SK-N-SH (cell line): ENCODE results near the gene OVOL1. TPM values are rescaled to one million over a fixed set of nuclear protein-coding genes. Genes with fewer than 3 reads are reported as not detected.

Source experiments
- CTCF ChIA-PET: fragments of 300-600, 350-600 bp; formaldehyde crosslinking; extraction: SDS; loops from one replicate; lab custom pipeline; 2021; lab: Yijun Ruan, JAX
- POLR2A ChIA-PET: fragments of 350-600 bp; sonication (Branson Sonifier 250); formaldehyde crosslinking; extraction: SDS; loops from one replicate; lab custom pipeline; 2020; ENCODE audit warnings: antibody characterized with exemption, inconsistent platforms; lab: Yijun Ruan, JAX
- DNase-seq: peaks from one replicate; pipeline ENCODE4 v3.0.0; 2012
- H2AFZ ChIP-seq: fragments of 200-600 bp; sonication (generic); 2 replicates; pipeline ENCODE4 v1.8.1; 2016; ENCODE audit warnings: antibody characterized with exemption, mild to moderate bottlenecking, low read depth
- H3F3A ChIP-seq: fragments of 200-600 bp; sonication (generic); replicated peaks from 2 replicates; pipeline ENCODE3; 2016; ENCODE audit warnings: antibody characterized with exemption, mild to moderate bottlenecking; ENCODE audit not compliant: insufficient read depth
- H3K27ac ChIP-seq, 2 experiments: fragments of 200-500 bp in 1 of 2; fragments of 200-600 bp in 1 of 2; sonication (Bioruptor generic) in 1 of 2; sonication (generic), shearing (Covaris generic) in 1 of 2; 2 replicates each; pipeline versions ENCODE4 v1.5.1 to v1.6.1; 2014 to 2016; ENCODE audit warnings: low read depth in 2 of 2, inconsistent platforms in 1 of 2, low read length in 1 of 2, mild to moderate bottlenecking in 1 of 2, mixed read lengths in 1 of 2
- H3K27me3 ChIP-seq: fragments of 200-600 bp; sonication (generic), shearing (Covaris generic); 2 replicates; pipeline ENCODE4 v1.6.1; 2016; ENCODE audit warnings: mixed run types; ENCODE audit not compliant: insufficient read depth
- H3K36me3 ChIP-seq, 2 experiments: fragments of 200-500 bp in 1 of 2; fragments of 200-600 bp in 1 of 2; sonication (Bioruptor generic) in 1 of 2; sonication (generic) in 1 of 2; replicated peaks in 1 of 2; 2 replicates each; pipeline versions ENCODE3 to v1.5.1; 2014 to 2016; ENCODE audit warnings: low read length in 1 of 2, mild to moderate bottlenecking in 1 of 2; ENCODE audit not compliant: insufficient read depth in 2 of 2, control insufficient read depth in 1 of 2
- H3K4me1 ChIP-seq, 2 experiments: fragments of 200-500 bp in 1 of 2; fragments of 200-600 bp in 1 of 2; sonication (Bioruptor generic) in 1 of 2; sonication (generic), shearing (Covaris generic) in 1 of 2; 2 replicates each; pipeline versions ENCODE4 v1.5.1 to v1.6.1; 2014 to 2016; ENCODE audit warnings: low read depth in 1 of 2, low read length in 1 of 2, mixed run types in 1 of 2; ENCODE audit not compliant: insufficient read depth in 2 of 2, control insufficient read depth in 1 of 2
- H3K4me2 ChIP-seq: fragments of 200-600 bp; sonication (generic), shearing (Covaris generic); 2 replicates; pipeline ENCODE4 v1.6.1; 2017; ENCODE audit warnings: mixed run types
- H3K4me3 ChIP-seq, 2 experiments: fragments of 200-500 bp in 1 of 2; fragments of 200-600 bp in 1 of 2; sonication (Bioruptor generic) in 1 of 2; sonication (generic), shearing (Covaris generic) in 1 of 2; 2 replicates each; pipeline versions ENCODE4 v1.5.1 to v1.8.1; 2014 to 2016; ENCODE audit warnings: low read depth in 2 of 2, inconsistent platforms in 1 of 2, low read length in 1 of 2, mild to moderate bottlenecking in 1 of 2, mixed read lengths in 1 of 2, moderate library complexity in 1 of 2
- H3K79me2 ChIP-seq: fragments of 200-600 bp; sonication (generic); 2 replicates; pipeline ENCODE4 v1.8.1; 2017; ENCODE audit warnings: mild to moderate bottlenecking; ENCODE audit not compliant: insufficient read depth
- H3K9ac ChIP-seq: fragments of 200-600 bp; sonication (generic); 2 replicates; pipeline ENCODE4 v1.6.1; 2017; ENCODE audit warnings: mixed run types
- H3K9me2 ChIP-seq: fragments of 200-600 bp; sonication (generic); 2 replicates; pipeline ENCODE4 v1.6.1; 2017; ENCODE audit warnings: mixed run types
- H3K9me3 ChIP-seq: fragments of 200-600 bp; sonication (generic); 2 replicates; pipeline ENCODE4 v1.6.1; 2017; ENCODE audit warnings: mixed run types, mild to moderate bottlenecking, moderate library complexity
- H4K20me1 ChIP-seq: fragments of 200-600 bp; sonication (generic); 2 replicates; pipeline ENCODE4 v1.6.1; 2017; ENCODE audit warnings: mild to moderate bottlenecking, mixed run types; ENCODE audit not compliant: insufficient read depth
- CHD2 ChIP-seq: fragments of 150-350 bp; IDR thresholded peaks from 2 replicates; pipeline ENCODE4 v1.6.1; 2018; ENCODE audit warnings: low read length; ENCODE audit not compliant: partially characterized antibody
- FOSL2 ChIP-seq: IDR thresholded peaks from 2 replicates; pipeline ENCODE4 v1.4.0; 2012; ENCODE audit warnings: low read depth, mild to moderate bottlenecking, moderate library complexity, borderline replicate concordance
- FOXM1 ChIP-seq: IDR thresholded peaks from 2 replicates; pipeline ENCODE4 v1.4.0; 2012; ENCODE audit warnings: low read depth, mild to moderate bottlenecking
- JUND ChIP-seq: IDR thresholded peaks from 2 replicates; pipeline ENCODE4 v1.4.0; 2012
- MXI1 ChIP-seq: IDR thresholded peaks from 2 replicates; pipeline ENCODE4 v1.6.1; 2012; ENCODE audit warnings: mild to moderate bottlenecking, low read depth, low read length, improper control_type of control experiment
- POLR2AphosphoS5 ChIP-seq: IDR thresholded peaks from 2 replicates; pipeline ENCODE4 v1.6.1; 2012; ENCODE audit warnings: low read depth, low read length
- RCOR1 ChIP-seq: fragments of 150-350 bp; IDR thresholded peaks from 2 replicates; pipeline ENCODE4 v1.6.1; 2017; ENCODE audit warnings: antibody characterized with exemption, low read length
- RFX5 ChIP-seq: IDR thresholded peaks from 2 replicates; pipeline ENCODE4 v1.6.1; 2012; ENCODE audit warnings: mild to moderate bottlenecking, improper control_type of control experiment, low read length
- RXRA ChIP-seq: IDR thresholded peaks from 2 replicates; pipeline ENCODE4 v1.4.0; 2012; ENCODE audit warnings: low read depth, mild to moderate bottlenecking, borderline replicate concordance
- TEAD4 ChIP-seq: IDR thresholded peaks from 2 replicates; pipeline ENCODE4 v1.4.0; 2012; ENCODE audit warnings: mild to moderate bottlenecking, borderline replicate concordance; ENCODE audit not compliant: insufficient read depth
- WGBS: methylation state at CpG from one replicate; pipeline ENCODE4 v1.1.6; 2017; ENCODE audit warnings: low lambda C conversion rate; 5-methylcytosine and 5-hydroxymethylcytosine counted together
- polyA plus RNA-seq, 3 experiments: library from polyadenylated mRNA; depleted of rRNA; stranded (reverse); fragments of >200 nt; gene quantifications; 2 replicates each; pipeline ENCODE4 v1.2.3, GENCODE V29; 2012
- TF ChIP-seq, protein P1 (sequence below): IDR thresholded peaks from 2 replicates; pipeline ENCODE4 v1.4.0; 2012; ENCODE audit warnings: low read depth, borderline replicate concordance
- TF ChIP-seq, protein P2 (sequence below): fragments of 200-600 bp; sonication (generic); IDR thresholded peaks from 2 replicates; pipeline ENCODE4 v1.6.1; 2017; ENCODE audit warnings: antibody characterized with exemption, mild to moderate bottlenecking, moderate library complexity
- TF ChIP-seq, protein P3 (sequence below): IDR thresholded peaks from 2 replicates; pipeline ENCODE4 v1.6.1; 2012; ENCODE audit warnings: mild to moderate bottlenecking, low read depth, low read length, moderate library complexity

Gene OVOL1
- polyA plus RNA-seq, 1 of the 3 experiments (the other 2 are of a cell fraction), result not detected

DNA sequence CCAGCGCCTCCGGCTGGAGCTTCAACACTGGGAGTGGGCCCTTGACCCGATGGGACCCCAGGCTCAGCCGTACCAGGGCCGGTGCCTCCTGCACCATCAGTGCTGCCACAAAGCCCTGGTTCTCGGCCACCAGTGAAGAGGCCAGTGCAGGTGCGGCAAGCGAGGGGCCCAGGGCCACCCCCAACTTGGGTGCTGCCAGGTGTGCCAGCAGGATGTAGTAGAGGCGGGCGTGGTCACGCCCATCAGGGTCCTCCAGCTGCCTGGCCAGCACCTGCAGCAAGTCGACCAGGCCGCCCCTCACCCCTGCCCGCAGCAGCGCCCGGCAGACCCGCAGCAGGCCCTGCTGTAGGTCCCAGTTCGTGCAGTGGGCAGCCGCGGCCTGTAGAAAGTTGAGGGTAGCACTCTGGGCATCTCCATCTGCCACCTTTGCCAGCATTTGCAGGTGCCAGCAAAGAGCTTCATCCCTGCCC, 8.4 kb upstream of the OVOL1 start:
- CTCF ChIA-PET, result interaction anchor here (0.6 to 8.6 kb wide), 14 partner anchors 8 to 211 kb away, joined by 3 to 152 read pairs (median 14); partner anchors contain the start of genes FIBP, KAT5 and RNASEH2C
- POLR2A ChIA-PET, result no interaction called here
- no peak for TF ChIP-seq FOXM1
- no peak for TF ChIP-seq JUND
- TF ChIP-seq MXI1, result no peak
- TF ChIP-seq, protein P1, sequence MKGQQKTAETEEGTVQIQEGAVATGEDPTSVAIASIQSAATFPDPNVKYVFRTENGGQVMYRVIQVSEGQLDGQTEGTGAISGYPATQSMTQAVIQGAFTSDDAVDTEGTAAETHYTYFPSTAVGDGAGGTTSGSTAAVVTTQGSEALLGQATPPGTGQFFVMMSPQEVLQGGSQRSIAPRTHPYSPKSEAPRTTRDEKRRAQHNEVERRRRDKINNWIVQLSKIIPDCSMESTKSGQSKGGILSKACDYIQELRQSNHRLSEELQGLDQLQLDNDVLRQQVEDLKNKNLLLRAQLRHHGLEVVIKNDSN, result no peak
- no peak for TF ChIP-seq FOSL2
- TF ChIP-seq RCOR1, result no peak
- TF ChIP-seq, protein P2, sequence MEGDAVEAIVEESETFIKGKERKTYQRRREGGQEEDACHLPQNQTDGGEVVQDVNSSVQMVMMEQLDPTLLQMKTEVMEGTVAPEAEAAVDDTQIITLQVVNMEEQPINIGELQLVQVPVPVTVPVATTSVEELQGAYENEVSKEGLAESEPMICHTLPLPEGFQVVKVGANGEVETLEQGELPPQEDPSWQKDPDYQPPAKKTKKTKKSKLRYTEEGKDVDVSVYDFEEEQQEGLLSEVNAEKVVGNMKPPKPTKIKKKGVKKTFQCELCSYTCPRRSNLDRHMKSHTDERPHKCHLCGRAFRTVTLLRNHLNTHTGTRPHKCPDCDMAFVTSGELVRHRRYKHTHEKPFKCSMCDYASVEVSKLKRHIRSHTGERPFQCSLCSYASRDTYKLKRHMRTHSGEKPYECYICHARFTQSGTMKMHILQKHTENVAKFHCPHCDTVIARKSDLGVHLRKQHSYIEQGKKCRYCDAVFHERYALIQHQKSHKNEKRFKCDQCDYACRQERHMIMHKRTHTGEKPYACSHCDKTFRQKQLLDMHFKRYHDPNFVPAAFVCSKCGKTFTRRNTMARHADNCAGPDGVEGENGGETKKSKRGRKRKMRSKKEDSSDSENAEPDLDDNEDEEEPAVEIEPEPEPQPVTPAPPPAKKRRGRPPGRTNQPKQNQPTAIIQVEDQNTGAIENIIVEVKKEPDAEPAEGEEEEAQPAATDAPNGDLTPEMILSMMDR, result no peak
- no peak for TF ChIP-seq POLR2AphosphoS5
- TF ChIP-seq TEAD4, result no peak
- TF ChIP-seq RFX5, result no peak
- no peak for TF ChIP-seq RXRA
- TF ChIP-seq, protein P3, sequence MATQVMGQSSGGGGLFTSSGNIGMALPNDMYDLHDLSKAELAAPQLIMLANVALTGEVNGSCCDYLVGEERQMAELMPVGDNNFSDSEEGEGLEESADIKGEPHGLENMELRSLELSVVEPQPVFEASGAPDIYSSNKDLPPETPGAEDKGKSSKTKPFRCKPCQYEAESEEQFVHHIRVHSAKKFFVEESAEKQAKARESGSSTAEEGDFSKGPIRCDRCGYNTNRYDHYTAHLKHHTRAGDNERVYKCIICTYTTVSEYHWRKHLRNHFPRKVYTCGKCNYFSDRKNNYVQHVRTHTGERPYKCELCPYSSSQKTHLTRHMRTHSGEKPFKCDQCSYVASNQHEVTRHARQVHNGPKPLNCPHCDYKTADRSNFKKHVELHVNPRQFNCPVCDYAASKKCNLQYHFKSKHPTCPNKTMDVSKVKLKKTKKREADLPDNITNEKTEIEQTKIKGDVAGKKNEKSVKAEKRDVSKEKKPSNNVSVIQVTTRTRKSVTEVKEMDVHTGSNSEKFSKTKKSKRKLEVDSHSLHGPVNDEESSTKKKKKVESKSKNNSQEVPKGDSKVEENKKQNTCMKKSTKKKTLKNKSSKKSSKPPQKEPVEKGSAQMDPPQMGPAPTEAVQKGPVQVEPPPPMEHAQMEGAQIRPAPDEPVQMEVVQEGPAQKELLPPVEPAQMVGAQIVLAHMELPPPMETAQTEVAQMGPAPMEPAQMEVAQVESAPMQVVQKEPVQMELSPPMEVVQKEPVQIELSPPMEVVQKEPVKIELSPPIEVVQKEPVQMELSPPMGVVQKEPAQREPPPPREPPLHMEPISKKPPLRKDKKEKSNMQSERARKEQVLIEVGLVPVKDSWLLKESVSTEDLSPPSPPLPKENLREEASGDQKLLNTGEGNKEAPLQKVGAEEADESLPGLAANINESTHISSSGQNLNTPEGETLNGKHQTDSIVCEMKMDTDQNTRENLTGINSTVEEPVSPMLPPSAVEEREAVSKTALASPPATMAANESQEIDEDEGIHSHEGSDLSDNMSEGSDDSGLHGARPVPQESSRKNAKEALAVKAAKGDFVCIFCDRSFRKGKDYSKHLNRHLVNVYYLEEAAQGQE, result no peak
- TF ChIP-seq CHD2, result no peak
- TF ChIP-seq, all 33 proteins: peak for 0
- WGBS, result 97% methylated on average over 6 of the region's 20 CpGs
- Histone ChIP-seq H4K20me1 (peaks cover 6% of the 10 kb centered on the region; the same call in 1 of the 2 replicates), H3F3A (peaks cover 8% of the 10 kb centered on the region), H3K27ac (no peak overlapping the region), H3K4me1 (peaks cover 0 to 11% of the 10 kb centered on the region in 2 experiments; a peak in 1 of 4 replicates), H3K36me3 (peaks cover 0 to 12% of the 10 kb centered on the region in 2 experiments), H2AFZ (no peak overlapping the region), H3K4me2 (no peak overlapping the region), H3K79me2 (peaks cover 15% of the 10 kb centered on the region; the same call in 1 of the 2 replicates), H3K4me3 (no peak overlapping the region), H3K27me3 (no peaks in the 10 kb centered on the region), H3K9ac (no peak overlapping the region), H3K9me3 (no peaks in the 10 kb centered on the region), H3K9me2 (no peaks in the 10 kb centered on the region)
- DNase-seq, result no peak
